ENCODE measurements around the gene KRTAP13-2. TPM values are rescaled to one million over a fixed set of nuclear protein-coding genes. Genes with fewer than 3 reads are reported as not detected.

KRTAP13-2 gene
- total and polyA plus RNA-seq, 2 of the 8 experiments (the other 6 are each of a cell fraction or from before 2014, with no cell fraction given): not detected

GRCh38 chr21:30338717-30339116, 33.4 kb downstream of the KRTAP13-2 start:
- no peak overlapping the region for H4K91ac ChIP-seq (replicated peaks; ENCODE audit: insufficient read length, low read length)
- H3K9ac ChIP-seq (replicated peaks in 1 of 4; ENCODE audit: extremely low read depth in 1 of 4, low read depth in 3 of 4, low read length in 3 of 4): no peak overlapping the region
- H2BK12ac ChIP-seq (ENCODE audit: low read depth, low read length): no peak overlapping the region
- H3K4me1 ChIP-seq (replicated peaks in 1 of 4; ENCODE audit: control insufficient read depth in 3 of 4, insufficient read depth in 4 of 4, low read length in 3 of 4): no peaks in the 10 kb centered on the region
- no peak for DNase-seq (ENCODE audit: low read depth in 1 of 2, low spot score in 2 of 2)
- H3K36me3 ChIP-seq (ENCODE audit: control insufficient read depth in 2 of 4, insufficient read depth in 4 of 4, low read length in 3 of 4): no peaks in the 10 kb centered on the region
- ChIA-PET POLR2A (ENCODE audit: partially characterized antibody) (no interaction called here), CTCF (ENCODE audit: partially characterized antibody) (interaction anchor here (1.2 to 3.7 kb wide), 5 partner anchors 10 to 143 kb away, joined by 3 to 18 read pairs (median 7); no protein-coding TSS in a partner anchor)
- 89% methylated on average over 4 of the region's 4 CpGs; no CpG with 5 or more reads in 1 of the 2 experiments for WGBS, 2 experiments (ENCODE audit: extremely low coverage in 1 of 2, insufficient coverage in 1 of 2, insufficient read length in 1 of 2, insufficient replicate concordance in 2 of 2, low coverage in 1 of 2, low lambda C conversion rate in 2 of 2, missing lambda C conversion rate in 1 of 2)
- H3K27me3 ChIP-seq (replicated peaks in 1 of 4; ENCODE audit: control insufficient read depth in 3 of 4, extremely low read depth in 1 of 4, insufficient read depth in 3 of 4, low read length in 3 of 4): no peaks in the 10 kb centered on the region
- no peak overlapping the region for H4K5ac ChIP-seq (ENCODE audit: insufficient read length, low read depth, low read length)
- no peak overlapping the region for H2BK120ac ChIP-seq (replicated peaks; ENCODE audit: low read depth, low read length)
- no peak overlapping the region for H3K4me2 ChIP-seq (ENCODE audit: insufficient read depth in 1 of 2, low read depth in 2 of 2, low read length in 2 of 2)
- H3K56ac ChIP-seq (replicated peaks; ENCODE audit: insufficient read length, low read depth, low read length): no peak overlapping the region
- no peaks in the 10 kb centered on the region for H3K79me2 ChIP-seq (ENCODE audit: control insufficient read depth in 1 of 2, insufficient read depth in 2 of 2, low read length in 2 of 2)
- no peaks in the 10 kb centered on the region for H3K23me2 ChIP-seq (ENCODE audit: low read depth, low read length)
- H3K18ac ChIP-seq (ENCODE audit: extremely low read depth, low read length): no peak overlapping the region
- no peak overlapping the region for H3K4ac ChIP-seq (replicated peaks; ENCODE audit: insufficient read length, low read depth, low read length)
- H3K79me1 ChIP-seq (ENCODE audit: low read depth, low read length): no peaks in the 10 kb centered on the region
- no peak overlapping the region for H3K14ac ChIP-seq (ENCODE audit: insufficient read length)
- H3K27ac ChIP-seq (ENCODE audit: low read depth, low read length): no peak overlapping the region
- H4K20me1 ChIP-seq (replicated peaks in 1 of 2; ENCODE audit: control insufficient read depth in 1 of 2, insufficient read depth in 2 of 2, low read length in 2 of 2): no peaks in the 10 kb centered on the region
- no peak overlapping the region for H3K4me3 ChIP-seq (ENCODE audit: extremely low read depth in 1 of 4, insufficient read depth in 2 of 4, low read depth in 3 of 4, low read length in 4 of 4)
- no peak for TF ChIP-seq TBP (IDR thresholded peaks at IDR 0.05; ENCODE audit: low read depth, low read length)
- TF ChIP-seq KDM5A (IDR thresholded peaks at IDR 0.05; ENCODE audit: low read length): no peak
- TF ChIP-seq RBBP5 (IDR thresholded peaks at IDR 0.05; ENCODE audit: borderline replicate concordance, low read depth, low read length): no peak
- TF ChIP-seq BRCA1 (IDR thresholded peaks at IDR 0.05; ENCODE audit: low read depth, low read length): no peak
- TF ChIP-seq POLR2AphosphoS5 (IDR thresholded peaks at IDR 0.05; ENCODE audit: low read depth, low read length): no peak
- no peak for TF ChIP-seq TAF7 (optimal IDR thresholded peaks at IDR 0.05; ENCODE audit: borderline replicate concordance, low read depth, low read length)
- no peak for TF ChIP-seq MAX (IDR thresholded peaks at IDR 0.05)
- H3K23ac ChIP-seq (ENCODE audit: insufficient read length): no peak overlapping the region
- FAIRE-seq: no peak
- H4K8ac ChIP-seq (ENCODE audit: extremely low read depth, insufficient read depth, low read length): no peak overlapping the region
- H2AFZ ChIP-seq (ENCODE audit: low read length): no peak overlapping the region
- H2BK20ac ChIP-seq (ENCODE audit: low read length): no peak overlapping the region
- H3K9me3 ChIP-seq (ENCODE audit: insufficient read depth in 2 of 2, low read depth in 1 of 2, low read length in 1 of 2): no peaks in the 10 kb centered on the region
- no peak overlapping the region for H2BK15ac ChIP-seq (ENCODE audit: low read length)
- H2BK5ac ChIP-seq (ENCODE audit: low read depth, low read length): no peak overlapping the region
- H2AK5ac ChIP-seq (ENCODE audit: low read depth, low read length): no peak overlapping the region

Measured in H1 (cell line).